IPS DF 6.9 (cell line): ENCODE measurements around the gene MPRIP.

ENCODE experiments used
- DNase-seq: peaks from one replicate; pipeline ENCODE4 v3.0.0-alpha.2; 2013; ENCODE audit warnings: low read depth, low spot score
- H3K27ac ChIP-seq: one replicate; pipeline ENCODE4 v1.5.1; 2013; ENCODE audit warnings: low read length, control low read depth
- H3K27me3 ChIP-seq: 2 replicates; pipeline ENCODE4 v1.6.1; 2013; ENCODE audit warnings: mild to moderate bottlenecking, low read length; ENCODE audit not compliant: control insufficient read depth, insufficient read depth
- H3K36me3 ChIP-seq: 2 replicates; pipeline ENCODE4 v1.6.1; 2013; ENCODE audit warnings: low read length; ENCODE audit not compliant: control insufficient read depth, insufficient read depth
- H3K4me1 ChIP-seq: 2 replicates; pipeline ENCODE4 v1.6.1; 2013; ENCODE audit warnings: low read length; ENCODE audit not compliant: control insufficient read depth, insufficient read depth
- H3K4me3 ChIP-seq: 2 replicates; pipeline ENCODE4 v1.5.1; 2013; ENCODE audit warnings: mild to moderate bottlenecking, low read length
- H3K9me3 ChIP-seq: 2 replicates; pipeline ENCODE4 v1.6.1; 2013; ENCODE audit warnings: low read length, inconsistent platforms; ENCODE audit not compliant: control insufficient read depth, insufficient read depth
- WGBS: extraction: QIAGEN DNeasy Blood & Tissue Kit; methylation state at CpG from one replicate; pipeline ENCODE4 v1.1.7; 2013; ENCODE audit warnings: mixed read lengths, missing lambda C conversion rate; ENCODE audit not compliant: insufficient read length, insufficient coverage; 5-methylcytosine and 5-hydroxymethylcytosine counted together

MPRIP gene

GRCh38 chr17:17022011-17022410 lies 20.2 kb upstream of the MPRIP start:
- no CpG with 5 or more reads among the region's 4 CpGs for WGBS
- Histone ChIP-seq H3K4me3 (no peak overlapping the region), H3K27ac (no peak overlapping the region), H3K4me1 (no peaks in the 10 kb centered on the region), H3K9me3 (no peaks in the 10 kb centered on the region), H3K27me3 (no peaks in the 10 kb centered on the region), H3K36me3 (no peaks in the 10 kb centered on the region)
- no peak for DNase-seq

GRCh38 chr17:17022456-17022855 lies 19.8 kb upstream of the MPRIP start:
- H3K36me3 ChIP-seq, result no peaks in the 10 kb centered on the region
- H3K27ac ChIP-seq, result no peak overlapping the region
- H3K27me3 ChIP-seq, result no peaks in the 10 kb centered on the region
- no peak overlapping the region for H3K4me3 ChIP-seq
- no CpG with 5 or more reads among the region's 5 CpGs for WGBS
- H3K9me3 ChIP-seq, result no peaks in the 10 kb centered on the region
- no peak for DNase-seq
- H3K4me1 ChIP-seq, result no peaks in the 10 kb centered on the region

- H3K4me1 ChIP-seq, result peaks cover 8% of the 10 kb centered on the region
- no peaks in the 10 kb centered on the region for H3K27me3 ChIP-seq
- no peak overlapping the region for H3K4me3 ChIP-seq
- H3K9me3 ChIP-seq, result no peaks in the 10 kb centered on the region
- H3K27ac ChIP-seq, result no peak overlapping the region
- no peaks in the 10 kb centered on the region for H3K36me3 ChIP-seq
- DNase-seq, result no peak
- no CpG with 5 or more reads among the region's 8 CpGs for WGBS
Measured at GRCh38 chr17:17024778-17025300, 17.4 kb upstream of the MPRIP start.

GRCh38 chr17:17025621-17026020 lies 16.6 kb upstream of the MPRIP start:
- H3K4me1 ChIP-seq, result peaks cover 10% of the 10 kb centered on the region
- H3K9me3 ChIP-seq, result no peaks in the 10 kb centered on the region
- H3K27ac ChIP-seq, result no peak overlapping the region
- H3K36me3 ChIP-seq, result no peaks in the 10 kb centered on the region
- no peak for DNase-seq
- no peaks in the 10 kb centered on the region for H3K27me3 ChIP-seq
- WGBS, result no CpG with 5 or more reads among the region's 5 CpGs
- no peak overlapping the region for H3K4me3 ChIP-seq

- Histone ChIP-seq H3K9me3 (no peaks in the 10 kb centered on the region), H3K4me1 (peaks cover 10% of the 10 kb centered on the region), H3K36me3 (no peaks in the 10 kb centered on the region), H3K27ac (no peak overlapping the region), H3K4me3 (no peak overlapping the region), H3K27me3 (no peaks in the 10 kb centered on the region)
- no peak for DNase-seq
- WGBS, result no CpG with 5 or more reads among the region's 9 CpGs
Measured at GRCh38 chr17:17026163-17026562, 16.1 kb upstream of the MPRIP start.

- H3K36me3 ChIP-seq, result no peaks in the 10 kb centered on the region
- no peak overlapping the region for H3K27ac ChIP-seq
- no CpG with 5 or more reads among the region's 10 CpGs for WGBS
- no peak for DNase-seq
- peaks cover 10% of the 10 kb centered on the region for H3K4me1 ChIP-seq
- H3K9me3 ChIP-seq, result no peaks in the 10 kb centered on the region
- no peak overlapping the region for H3K4me3 ChIP-seq
- H3K27me3 ChIP-seq, result no peaks in the 10 kb centered on the region
Measured at GRCh38 chr17:17027442-17028058, 14.7 kb upstream of the MPRIP start.

GRCh38 chr17:17028059-17028877 lies 14.0 kb upstream of the MPRIP start:
- Histone ChIP-seq H3K27ac (no peak overlapping the region), H3K36me3 (no peaks in the 10 kb centered on the region), H3K4me3 (no peak overlapping the region), H3K27me3 (no peaks in the 10 kb centered on the region), H3K4me1 (peaks cover 10% of the 10 kb centered on the region), H3K9me3 (no peaks in the 10 kb centered on the region)
- DNase-seq, result no peak
- no CpG with 5 or more reads among the region's 12 CpGs for WGBS

- H3K27ac ChIP-seq, result no peak overlapping the region
- no CpG with 5 or more reads among the region's 16 CpGs for WGBS
Measured at GRCh38 chr17:17028878-17029535, 13.2 kb upstream of the MPRIP start.

GRCh38 chr17:17029938-17030337 lies 12.3 kb upstream of the MPRIP start:
- no peak overlapping the region for H3K4me3 ChIP-seq
- WGBS, result no CpG with 5 or more reads among the region's 9 CpGs
- no peaks in the 10 kb centered on the region for H3K36me3 ChIP-seq
- no peaks in the 10 kb centered on the region for H3K9me3 ChIP-seq
- H3K27ac ChIP-seq, result no peak overlapping the region
- H3K4me1 ChIP-seq, result peaks cover 10% of the 10 kb centered on the region
- DNase-seq, result no peak
- no peaks in the 10 kb centered on the region for H3K27me3 ChIP-seq

More at GRCh38 chr17:17028878-17029535, 13.2 kb upstream of the MPRIP start:
- Histone ChIP-seq H3K9me3 (no peaks in the 10 kb centered on the region), H3K27me3 (no peaks in the 10 kb centered on the region), H3K4me1 (peaks cover 10% of the 10 kb centered on the region), H3K4me3 (no peak overlapping the region), H3K36me3 (no peaks in the 10 kb centered on the region)
- DNase-seq, result no peak

- Histone ChIP-seq H3K4me3 (no peak overlapping the region), H3K36me3 (no peaks in the 10 kb centered on the region), H3K9me3 (no peaks in the 10 kb centered on the region), H3K27ac (no peak overlapping the region), H3K4me1 (peaks cover 10% of the 10 kb centered on the region), H3K27me3 (no peaks in the 10 kb centered on the region)
- no peak for DNase-seq
- no CpG with 5 or more reads among the region's 12 CpGs for WGBS
Measured at GRCh38 chr17:17030515-17031211, 11.6 kb upstream of the MPRIP start.
